ENCODE results near the gene CACNA1C.

GRCh38 chr12:2231956-2232355, 179.2 kb downstream of the CACNA1C start:
- TF ChIP-seq, protein P1, sequence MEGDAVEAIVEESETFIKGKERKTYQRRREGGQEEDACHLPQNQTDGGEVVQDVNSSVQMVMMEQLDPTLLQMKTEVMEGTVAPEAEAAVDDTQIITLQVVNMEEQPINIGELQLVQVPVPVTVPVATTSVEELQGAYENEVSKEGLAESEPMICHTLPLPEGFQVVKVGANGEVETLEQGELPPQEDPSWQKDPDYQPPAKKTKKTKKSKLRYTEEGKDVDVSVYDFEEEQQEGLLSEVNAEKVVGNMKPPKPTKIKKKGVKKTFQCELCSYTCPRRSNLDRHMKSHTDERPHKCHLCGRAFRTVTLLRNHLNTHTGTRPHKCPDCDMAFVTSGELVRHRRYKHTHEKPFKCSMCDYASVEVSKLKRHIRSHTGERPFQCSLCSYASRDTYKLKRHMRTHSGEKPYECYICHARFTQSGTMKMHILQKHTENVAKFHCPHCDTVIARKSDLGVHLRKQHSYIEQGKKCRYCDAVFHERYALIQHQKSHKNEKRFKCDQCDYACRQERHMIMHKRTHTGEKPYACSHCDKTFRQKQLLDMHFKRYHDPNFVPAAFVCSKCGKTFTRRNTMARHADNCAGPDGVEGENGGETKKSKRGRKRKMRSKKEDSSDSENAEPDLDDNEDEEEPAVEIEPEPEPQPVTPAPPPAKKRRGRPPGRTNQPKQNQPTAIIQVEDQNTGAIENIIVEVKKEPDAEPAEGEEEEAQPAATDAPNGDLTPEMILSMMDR (conservative IDR thresholded peaks at IDR 0.05), result no peak
- no peak for TF ChIP-seq ZFX (IDR thresholded peaks at IDR 0.05)

All from C4-2B (cell line).